Natural killer cell (primary cell): ENCODE results near the gene TRIB2. TPM values are rescaled to one million over a fixed set of nuclear protein-coding genes. Genes with fewer than 3 reads are reported as not detected.

Experiments used
- ATAC-seq, 3 donors: fragments of 150-1000 bp in 2 of 3; fragments of 200-7000 bp in 1 of 3; cut with Tn5 transposase; 1 replicate in 1 of 3; 2 replicates in 2 of 3; pipeline ENCODE4 v1.10.0; 2021; ENCODE audit warnings: mild to moderate bottlenecking in 2 of 3, moderate library complexity in 2 of 3
- DNase-seq, 2 donors: peaks; one replicate each; pipeline versions ENCODE4 v3.0.0 to v3.0.0-alpha.2; 2013 to 2021; ENCODE audit warnings: mixed read lengths in 1 of 2
- H3K27ac ChIP-seq: one replicate; pipeline ENCODE4 v1.5.1; 2013; ENCODE audit warnings: mild to moderate bottlenecking, low read length
- H3K27me3 ChIP-seq: one replicate; pipeline ENCODE4 v1.6.1; 2013; ENCODE audit warnings: low read length; ENCODE audit not compliant: control insufficient read depth, insufficient read depth
- H3K36me3 ChIP-seq: one replicate; pipeline ENCODE4 v1.6.1; 2013; ENCODE audit warnings: low read length; ENCODE audit not compliant: control insufficient read depth, insufficient read depth
- H3K4me1 ChIP-seq: one replicate; pipeline ENCODE4 v1.6.1; 2013; ENCODE audit warnings: low read length; ENCODE audit not compliant: control insufficient read depth, insufficient read depth
- H3K4me3 ChIP-seq: one replicate; pipeline ENCODE4 v1.5.1; 2013; ENCODE audit warnings: low read length
- H3K9me3 ChIP-seq: one replicate; pipeline ENCODE4 v1.6.1; 2013; ENCODE audit warnings: low read length; ENCODE audit not compliant: control insufficient read depth, insufficient read depth
- H3K27ac Mint-ChIP-seq, 2 donors: one replicate each; pipeline ENCODE4 v1.8.0; 2022; ENCODE audit warnings: mild to moderate bottlenecking in 2 of 2, mixed read lengths in 2 of 2, moderate library complexity in 1 of 2
- H3K27me3 Mint-ChIP-seq, 2 donors: one replicate each; pipeline ENCODE4 v1.8.0; 2022; ENCODE audit warnings: low read depth in 2 of 2, mixed read lengths in 2 of 2
- H3K36me3 Mint-ChIP-seq: one replicate; pipeline ENCODE4 v1.8.0; 2022; ENCODE audit warnings: mixed read lengths
- H3K4me1 Mint-ChIP-seq, 2 donors: one replicate each; pipeline ENCODE4 v1.8.0; 2022; ENCODE audit warnings: mixed read lengths in 2 of 2
- H3K4me3 Mint-ChIP-seq: one replicate; pipeline ENCODE4 v1.8.0; 2022; ENCODE audit warnings: mild to moderate bottlenecking, moderate library complexity, mixed read lengths
- H3K9me3 Mint-ChIP-seq, 2 donors: one replicate each; pipeline ENCODE4 v1.8.0; 2022; ENCODE audit warnings: mixed read lengths in 2 of 2
- CTCF ChIP-seq: fragments of 200-600 bp; IDR thresholded peaks from one replicate; pipeline ENCODE4 v1.8.0; 2022; ENCODE audit warnings: antibody characterized with exemption
- WGBS: methylation state at CpG from one replicate; pipeline ENCODE4 v1.1.7; 2013; ENCODE audit warnings: missing lambda C conversion rate; ENCODE audit not compliant: insufficient coverage; 5-methylcytosine and 5-hydroxymethylcytosine counted together
- intact Hi-C: fragments of 100-400 bp; cut with micrococcal nuclease; formaldehyde crosslinking; loops from one replicate; pipeline ENCODE4 v1.14.2; 2022
- total RNA-seq, 4 donors: library from RNA; stranded (reverse); fragments of 120-200 nt in 1 of 4; gene quantifications; one replicate each; pipeline versions ENCODE4 v1.2.3 to v1.2.4, GENCODE V29; 2013 to 2022

The TRIB2 gene
- total RNA-seq, 3 donors from 2014 or later (not counting 1 experiment from before 2014, with no cell fraction given), result 68.1 to 87.4 (median 84.5) TPM

GRCh38 chr2:12767541-12767940 is 50.8 kb downstream of the TRIB2 start:
- Histone ChIP-seq H3K4me1 (no peaks in the 10 kb centered on the region), H3K4me3 (no peak overlapping the region), H3K36me3 (no peaks in the 10 kb centered on the region), H3K9me3 (no peaks in the 10 kb centered on the region), H3K27ac (no peak overlapping the region), H3K27me3 (peaks cover 3% of the 10 kb centered on the region)
- 98% methylated on average over 8 of the region's 8 CpGs for WGBS
- H3K27me3 Mint-ChIP-seq, result peaks cover 30 to 42% of the 10 kb centered on the region in 2 donors
- intact Hi-C loops, result no loop called here
- no peak for ATAC-seq
- H3K9me3 Mint-ChIP-seq, result no peaks in the 10 kb centered on the region
- no peak overlapping the region for H3K27ac Mint-ChIP-seq
- H3K4me1 Mint-ChIP-seq, result no peaks in the 10 kb centered on the region
- H3K4me3 Mint-ChIP-seq, result no peak overlapping the region
- DNase-seq, result no peak
- no peaks in the 10 kb centered on the region for H3K36me3 Mint-ChIP-seq
- TF ChIP-seq CTCF, result no peak

GRCh38 chr2:12767996-12768624 is 51.4 kb downstream of the TRIB2 start:
- Mint-ChIP-seq H3K9me3 (no peaks in the 10 kb centered on the region), H3K4me3 (no peak overlapping the region), H3K27ac (no peak overlapping the region), H3K36me3 (no peaks in the 10 kb centered on the region), H3K4me1 (no peaks in the 10 kb centered on the region), H3K27me3 (peaks cover 28 to 42% of the 10 kb centered on the region in 2 donors)
- Histone ChIP-seq H3K36me3 (no peaks in the 10 kb centered on the region), H3K9me3 (no peaks in the 10 kb centered on the region), H3K4me3 (no peak overlapping the region), H3K27ac (no peak overlapping the region), H3K4me1 (no peaks in the 10 kb centered on the region), H3K27me3 (peaks cover 3% of the 10 kb centered on the region)
- intact Hi-C loops, result no loop called here
- WGBS, result 56% methylated on average over 2 of the region's 3 CpGs
- no peak for TF ChIP-seq CTCF
- DNase-seq, result no peak
- no peak for ATAC-seq

GRCh38 chr2:12769492-12770105 is 52.9 kb downstream of the TRIB2 start:
- ATAC-seq, result no peak
- H3K36me3 Mint-ChIP-seq, result no peaks in the 10 kb centered on the region
- Histone ChIP-seq H3K36me3 (no peaks in the 10 kb centered on the region), H3K27ac (no peak overlapping the region), H3K4me3 (no peak overlapping the region), H3K9me3 (no peaks in the 10 kb centered on the region), H3K27me3 (peaks cover 3% of the 10 kb centered on the region), H3K4me1 (no peaks in the 10 kb centered on the region)
- H3K27ac Mint-ChIP-seq, result no peak overlapping the region
- intact Hi-C loops, result no loop called here
- no peak overlapping the region for H3K4me3 Mint-ChIP-seq
- no peaks in the 10 kb centered on the region for H3K4me1 Mint-ChIP-seq
- 27% methylated on average over 9 of the region's 9 CpGs for whole genome bisulfite sequencing
- H3K27me3 Mint-ChIP-seq, result peaks cover 25 to 35% of the 10 kb centered on the region in 2 donors
- no peak for DNase-seq
- TF ChIP-seq CTCF, result no peak
- no peaks in the 10 kb centered on the region for H3K9me3 Mint-ChIP-seq
